Duodenal mucosa (tissue), 2 donors: ENCODE data around the gene SULT1A3.
"Not testable (repeated sequence)": the region's sequence is repeated elsewhere in the genome, so short reads cannot be mapped to it uniquely, and the experiment has no call there.

Source experiments
- H3K27ac ChIP-seq: one replicate; pipeline ENCODE4 v1.7.0; 2013; ENCODE audit warnings: low read depth, low read length
- H3K27me3 ChIP-seq, 2 donors: one replicate each; pipeline ENCODE4 v1.7.0; 2013; ENCODE audit warnings: low read length in 2 of 2, control low read depth in 1 of 2; ENCODE audit not compliant: insufficient read depth in 2 of 2, control insufficient read depth in 1 of 2
- H3K36me3 ChIP-seq, 2 donors: one replicate each; pipeline ENCODE4 v1.7.0; 2013; ENCODE audit warnings: low read length in 2 of 2, control low read depth in 1 of 2; ENCODE audit not compliant: insufficient read depth in 2 of 2, control insufficient read depth in 1 of 2
- H3K4me1 ChIP-seq, 2 donors: one replicate each; pipeline ENCODE4 v1.7.0; 2013; ENCODE audit warnings: low read length in 2 of 2, control low read depth in 1 of 2; ENCODE audit not compliant: insufficient read depth in 2 of 2, control insufficient read depth in 1 of 2
- H3K4me3 ChIP-seq, 2 donors: one replicate each; pipeline ENCODE4 v1.7.0; 2013; ENCODE audit warnings: low read length in 2 of 2, low read depth in 1 of 2
- H3K9ac ChIP-seq, 2 donors: one replicate each; pipeline ENCODE4 v1.7.0; 2013; ENCODE audit warnings: low read length in 2 of 2, low read depth in 1 of 2
- H3K9me3 ChIP-seq, 2 donors: one replicate each; pipeline ENCODE4 v1.7.0; 2013; ENCODE audit warnings: low read length in 2 of 2, control low read depth in 1 of 2; ENCODE audit not compliant: control insufficient read depth in 1 of 2

SULT1A3 gene

GRCh38 chr16:30176876-30177275 lies 22.2 kb upstream of the SULT1A3 start:
- not testable (repeated sequence) for H3K4me3 ChIP-seq, H3K27me3 ChIP-seq, H3K4me1 ChIP-seq, H3K9ac ChIP-seq, H3K9me3 ChIP-seq, H3K27ac ChIP-seq, H3K36me3 ChIP-seq

GRCh38 chr16:30179195-30179594 lies 19.9 kb upstream of the SULT1A3 start:
- Histone ChIP-seq H3K9ac (no peak overlapping the region), H3K27me3 (no peaks in the 10 kb centered on the region), H3K4me1 (peaks cover 5 to 11% of the 10 kb centered on the region in 2 donors), H3K36me3 (no peaks in the 10 kb centered on the region), H3K27ac (no peak overlapping the region), H3K9me3 (no peaks in the 10 kb centered on the region), H3K4me3 (no peak overlapping the region)

GRCh38 chr16:30179931-30180330 lies 19.1 kb upstream of the SULT1A3 start:
- peaks cover 5 to 18% of the 10 kb centered on the region in 2 donors for H3K4me1 ChIP-seq
- no peak overlapping the region for H3K27ac ChIP-seq
- H3K4me3 ChIP-seq, result no peak overlapping the region
- no peaks in the 10 kb centered on the region for H3K36me3 ChIP-seq
- H3K9me3 ChIP-seq, result no peaks in the 10 kb centered on the region
- no peak overlapping the region for H3K9ac ChIP-seq
- H3K27me3 ChIP-seq, result no peaks in the 10 kb centered on the region

- H3K4me1 ChIP-seq, result peaks cover 5 to 23% of the 10 kb centered on the region in 2 donors
- H3K9ac ChIP-seq, result no peak overlapping the region
- no peaks in the 10 kb centered on the region for H3K36me3 ChIP-seq
- no peaks in the 10 kb centered on the region for H3K27me3 ChIP-seq
- no peak overlapping the region for H3K4me3 ChIP-seq
- H3K9me3 ChIP-seq, result no peaks in the 10 kb centered on the region
- H3K27ac ChIP-seq, result no peak overlapping the region
These were observed 18.3 kb upstream of the SULT1A3 start for GRCh38 chr16:30180741-30181140.

GRCh38 chr16:30183233-30184095 lies 15.6 kb upstream of the SULT1A3 start, which contains the start of gene CORO1A:
Gene CORO1A, plus strand, starts transcription at chr16:30183602. Its CDS starts 1,608 bp downstream, at chr16:30185210.
- peaks cover 14 to 40% of the 10 kb centered on the region in 2 donors for H3K4me1 ChIP-seq
- peak within 1 kb of the TSS; percentile 62 to 63 for H3K4me3 ChIP-seq
- H3K36me3 ChIP-seq, result peaks cover 0 to 9% of the 10 kb centered on the region in 2 donors
- peak within 1 kb of the TSS; percentile 65 to 71 for H3K9ac ChIP-seq
- H3K27me3 ChIP-seq, result no peaks in the 10 kb centered on the region
- no peaks in the 10 kb centered on the region for H3K9me3 ChIP-seq
- peak within 1 kb of the TSS; percentile 64 for H3K27ac ChIP-seq

- H3K4me3 ChIP-seq, result peak overlapping the region; percentile 62 to 63
- H3K36me3 ChIP-seq, result peaks cover 0 to 9% of the 10 kb centered on the region in 2 donors
- H3K4me1 ChIP-seq, result peaks cover 14 to 36% of the 10 kb centered on the region in 2 donors
- H3K27ac ChIP-seq, result peak overlapping the region; percentile 64
- no peaks in the 10 kb centered on the region for H3K9me3 ChIP-seq
- H3K9ac ChIP-seq, result peak overlapping the region; percentile 62 to 71
- H3K27me3 ChIP-seq, result no peaks in the 10 kb centered on the region
These were observed 14.8 kb upstream of the SULT1A3 start for GRCh38 chr16:30184096-30184890.

- H3K9me3 ChIP-seq, result no peaks in the 10 kb centered on the region
- peaks cover 14 to 36% of the 10 kb centered on the region in 2 donors for H3K4me1 ChIP-seq
- peaks cover 0 to 9% of the 10 kb centered on the region in 2 donors for H3K36me3 ChIP-seq
- peak overlapping the region; percentile 62 to 71 for H3K9ac ChIP-seq
- peak overlapping the region; percentile 62 to 63 for H3K4me3 ChIP-seq
- H3K27me3 ChIP-seq, result no peaks in the 10 kb centered on the region
- peak overlapping the region; percentile 66 for H3K27ac ChIP-seq
These were observed 14.0 kb upstream of the SULT1A3 start for GRCh38 chr16:30184891-30185682.

GRCh38 chr16:30185683-30186421 lies 13.2 kb upstream of the SULT1A3 start:
- peaks cover 14 to 36% of the 10 kb centered on the region in 2 donors for H3K4me1 ChIP-seq
- peak overlapping the region; percentile 66 for H3K27ac ChIP-seq
- peak overlapping the region; percentile 62 to 63 for H3K4me3 ChIP-seq
- H3K36me3 ChIP-seq, result peaks cover 0 to 9% of the 10 kb centered on the region in 2 donors
- H3K27me3 ChIP-seq, result no peaks in the 10 kb centered on the region
- peak overlapping the region; percentile 62 to 71 for H3K9ac ChIP-seq
- H3K9me3 ChIP-seq, result no peaks in the 10 kb centered on the region

- Histone ChIP-seq H3K4me3 (peak overlapping the region; percentile 41 to 62), H3K36me3 (peaks cover 0 to 9% of the 10 kb centered on the region in 2 donors), H3K27me3 (no peaks in the 10 kb centered on the region), H3K9ac (peak overlapping the region; percentile 44 to 51), H3K9me3 (no peaks in the 10 kb centered on the region), H3K27ac (peak overlapping the region; percentile 66), H3K4me1 (peaks cover 14 to 36% of the 10 kb centered on the region in 2 donors)
These were observed 12.6 kb upstream of the SULT1A3 start for GRCh38 chr16:30186444-30186781.
